GM23338 (cell line): ENCODE measurements around the gene FCGBP. TPM values are rescaled to one million over a fixed set of nuclear protein-coding genes. Genes with fewer than 3 reads are reported as not detected.
A peak's percentile ranks its signal among the peaks of the same experiment; 100 is the strongest.

Experiments used
- ATAC-seq: fragments of 200-7000 bp; cut with Tn5 transposase; 3 replicates; pipeline ENCODE4 v1.9.1; 2020
- DNase-seq: peaks from one replicate; pipeline ENCODE4 v3.0.0-alpha.2; 2015; ENCODE audit warnings: low spot score
- H2AFZ ChIP-seq: fragments of 200-600 bp; sonication (generic); 2 replicates; pipeline ENCODE4 v1.8.0; 2016; ENCODE audit warnings: antibody characterized with exemption, mild to moderate bottlenecking, moderate library complexity
- H3F3A ChIP-seq: fragments of 200-600 bp; sonication (generic); replicated peaks from 2 replicates; pipeline ENCODE4 v1.8.0; 2017; ENCODE audit warnings: antibody characterized with exemption, mixed run types, low read depth
- H3K27ac ChIP-seq: fragments of 200-600 bp; sonication (generic); 2 replicates; pipeline ENCODE4 v1.6.1; 2016; ENCODE audit warnings: low read depth
- H3K27me3 ChIP-seq: fragments of 200-600 bp; sonication (generic); 2 replicates; pipeline ENCODE4 v1.8.0; 2016; ENCODE audit warnings: mild to moderate bottlenecking, mixed run types, moderate library complexity; ENCODE audit not compliant: insufficient read depth
- H3K36me3 ChIP-seq: fragments of 200-600 bp; sonication (generic); 2 replicates; pipeline ENCODE4 v1.8.0; 2016; ENCODE audit warnings: mild to moderate bottlenecking; ENCODE audit not compliant: insufficient read depth
- H3K4me1 ChIP-seq: fragments of 200-600 bp; sonication (generic); 2 replicates; pipeline ENCODE4 v1.8.0; 2016; ENCODE audit warnings: mild to moderate bottlenecking, moderate library complexity; ENCODE audit not compliant: insufficient read depth
- H3K4me2 ChIP-seq: fragments of 200-600 bp; sonication (generic); 2 replicates; pipeline ENCODE4 v1.7.1; 2017; ENCODE audit warnings: mixed run types
- H3K4me3 ChIP-seq: fragments of 200-600 bp; sonication (generic); 2 replicates; pipeline ENCODE4 v1.6.1; 2016; ENCODE audit warnings: mixed run types
- H3K79me2 ChIP-seq: fragments of 200-600 bp; sonication (generic); replicated peaks from 2 replicates; pipeline ENCODE4 v1.8.0; 2017; ENCODE audit warnings: mild to moderate bottlenecking; ENCODE audit not compliant: insufficient read depth
- H3K9me2 ChIP-seq: fragments of 200-600 bp; sonication (generic); 2 replicates; pipeline ENCODE4 v1.8.0; 2017; ENCODE audit not compliant: insufficient read depth
- H4K20me1 ChIP-seq: fragments of 200-600 bp; sonication (generic); replicated peaks from 2 replicates; pipeline ENCODE4 v1.8.0; 2017; ENCODE audit warnings: mild to moderate bottlenecking; ENCODE audit not compliant: insufficient read depth
- H3K27ac Mint-ChIP-seq: 2 replicates; pipeline ENCODE4 v1.8.0; 2020; ENCODE audit warnings: inconsistent platforms, mild to moderate bottlenecking, moderate library complexity, mixed read lengths
- H3K27me3 Mint-ChIP-seq: 3 replicates; pipeline ENCODE4 v1.8.0; 2022; ENCODE audit warnings: low read depth, mild to moderate bottlenecking, moderate library complexity, mixed read lengths, inconsistent platforms; ENCODE audit not compliant: insufficient read depth, poor library complexity
- H3K36me3 Mint-ChIP-seq: 3 replicates; pipeline ENCODE4 v1.8.0; 2021; ENCODE audit warnings: low read depth, mild to moderate bottlenecking, inconsistent platforms, moderate library complexity, mixed read lengths
- H3K4me1 Mint-ChIP-seq: 3 replicates; pipeline ENCODE4 v1.8.0; 2020; ENCODE audit warnings: mild to moderate bottlenecking, inconsistent platforms, mixed read lengths
- H3K4me3 Mint-ChIP-seq: 3 replicates; pipeline ENCODE4 v1.8.0; 2021; ENCODE audit warnings: moderate library complexity, mild to moderate bottlenecking, inconsistent platforms, mixed read lengths
- H3K9me3 Mint-ChIP-seq: 3 replicates; pipeline ENCODE4 v1.8.0; 2020; ENCODE audit warnings: moderate library complexity, mild to moderate bottlenecking, inconsistent platforms, mixed read lengths
- EZH2 ChIP-seq: fragments of 200-600 bp; sonication (generic); IDR thresholded peaks from one replicate; pipeline ENCODE4 v1.8.0; 2017; ENCODE audit warnings: antibody characterized with exemption, mild to moderate bottlenecking, low read depth; ENCODE audit not compliant: unreplicated experiment
- EZH2phosphoT487 ChIP-seq: fragments of 200-600 bp; sonication (generic); IDR thresholded peaks from one replicate; pipeline ENCODE4 v1.8.1; 2018; ENCODE audit warnings: antibody characterized with exemption; ENCODE audit not compliant: unreplicated experiment
- JUNB ChIP-seq: IDR thresholded peaks from one replicate; pipeline ENCODE4 v1.6.1; 2016; ENCODE audit warnings: antibody characterized with exemption; ENCODE audit not compliant: unreplicated experiment
- NANOG ChIP-seq: IDR thresholded peaks from 2 replicates; pipeline ENCODE4 v1.6.1; 2016; ENCODE audit warnings: antibody characterized with exemption, borderline replicate concordance
- POLR2AphosphoS5 ChIP-seq: IDR thresholded peaks from 2 replicates; pipeline ENCODE4 v1.6.1; 2016; ENCODE audit warnings: antibody characterized with exemption, low read depth
- STAT1 ChIP-seq: IDR thresholded peaks from one replicate; pipeline ENCODE4 v1.6.1; 2016; ENCODE audit warnings: antibody characterized with exemption; ENCODE audit not compliant: unreplicated experiment
- ZNF114 ChIP-seq: fragments of 250-450 bp; sonication (Bioruptor Pico); IDR thresholded peaks from 2 replicates; pipeline ENCODE4 v1.5.0; 2020; ENCODE audit warnings: mild to moderate bottlenecking, moderate library complexity
- ZNF331 ChIP-seq: fragments of 250-450 bp; sonication (Bioruptor Pico); IDR thresholded peaks from 2 replicates; pipeline ENCODE4 v1.5.0; 2020; ENCODE audit warnings: low read depth, mild to moderate bottlenecking, moderate library complexity
- polyA plus RNA-seq: library from polyadenylated mRNA; unstranded; fragments of >200 nt; fragmentation: Nextera tagmentation; extraction: Ambion mirVana; gene quantifications from 2 replicates; pipeline ENCODE4 v1.2.1, GENCODE V29; 2016
- total RNA-seq: library from RNA; depleted of rRNA; stranded (reverse); fragments of >200 nt; shearing (Covaris generic); gene quantifications from 2 replicates; pipeline ENCODE4 v1.2.3, GENCODE V29; 2014
- TF ChIP-seq, protein P1 (sequence below), 2 experiments: fragments of 200-600 bp in 1 of 2; sonication (generic) in 1 of 2; conservative IDR thresholded peaks; 2 replicates each; pipeline versions ENCODE4 v1.5.1 to v1.6.1; 2016 to 2017; ENCODE audit warnings: antibody characterized with exemption in 2 of 2, low read depth in 2 of 2, mild to moderate bottlenecking in 2 of 2, moderate library complexity in 1 of 2
- TF ChIP-seq, protein P2 (sequence below): fragments of 250-450 bp; sonication (Bioruptor Pico); IDR thresholded peaks from 2 replicates; pipeline ENCODE4 v1.5.0; 2020; ENCODE audit warnings: mild to moderate bottlenecking, moderate library complexity
- TF ChIP-seq, protein P3 (sequence below): IDR thresholded peaks from 2 replicates; pipeline ENCODE4 v1.6.1; 2016; ENCODE audit warnings: antibody characterized with exemption

Gene FCGBP
- total and polyA plus RNA-seq, 2 experiments from 2014 or later: 0.44 to 3.6 TPM

DNA sequence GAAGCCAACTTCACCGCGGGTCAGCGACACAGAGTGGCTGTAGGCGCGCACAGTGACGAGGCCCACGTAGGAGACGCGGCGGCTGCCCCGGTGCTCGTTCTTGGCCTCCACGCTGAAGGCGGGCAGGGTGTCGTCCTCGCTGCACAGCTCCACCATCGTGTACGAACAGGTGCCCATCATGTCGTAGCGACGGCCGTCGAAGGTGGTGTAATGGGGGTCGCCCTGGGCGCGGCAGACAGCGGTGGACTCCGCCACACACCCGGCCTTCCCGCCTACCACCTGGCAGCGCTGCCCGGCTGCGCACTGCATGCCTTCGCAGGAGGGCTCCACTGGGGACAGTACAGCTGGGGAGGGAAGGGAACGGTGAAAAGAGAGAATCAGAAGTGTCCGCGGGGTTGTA is 10.0 kb downstream of the FCGBP start:
- Histone ChIP-seq H3K27ac (no peak overlapping the region), H3K4me2 (no peak overlapping the region), H4K20me1 (no peaks in the 10 kb centered on the region), H3K79me2 (no peaks in the 10 kb centered on the region), H3K36me3 (no peaks in the 10 kb centered on the region), H2AFZ (no peak overlapping the region), H3K4me3 (no peak overlapping the region), H3F3A (no peaks in the 10 kb centered on the region), H3K9me2 (no peaks in the 10 kb centered on the region), H3K4me1 (no peaks in the 10 kb centered on the region), H3K27me3 (no peaks in the 10 kb centered on the region)
- Mint-ChIP-seq H3K4me1 (peaks cover 3% of the 10 kb centered on the region; the same call in 1 of the 3 replicates), H3K27me3 (peaks cover 8% of the 10 kb centered on the region), H3K36me3 (no peaks in the 10 kb centered on the region), H3K4me3 (no peak overlapping the region), H3K9me3 (no peaks in the 10 kb centered on the region), H3K27ac (no peak overlapping the region)
- TF ChIP-seq EZH2: no peak
- TF ChIP-seq JUNB: no peak
- no peak for TF ChIP-seq ZNF114 (CRISPR knock-in tag)
- TF ChIP-seq, protein P1, sequence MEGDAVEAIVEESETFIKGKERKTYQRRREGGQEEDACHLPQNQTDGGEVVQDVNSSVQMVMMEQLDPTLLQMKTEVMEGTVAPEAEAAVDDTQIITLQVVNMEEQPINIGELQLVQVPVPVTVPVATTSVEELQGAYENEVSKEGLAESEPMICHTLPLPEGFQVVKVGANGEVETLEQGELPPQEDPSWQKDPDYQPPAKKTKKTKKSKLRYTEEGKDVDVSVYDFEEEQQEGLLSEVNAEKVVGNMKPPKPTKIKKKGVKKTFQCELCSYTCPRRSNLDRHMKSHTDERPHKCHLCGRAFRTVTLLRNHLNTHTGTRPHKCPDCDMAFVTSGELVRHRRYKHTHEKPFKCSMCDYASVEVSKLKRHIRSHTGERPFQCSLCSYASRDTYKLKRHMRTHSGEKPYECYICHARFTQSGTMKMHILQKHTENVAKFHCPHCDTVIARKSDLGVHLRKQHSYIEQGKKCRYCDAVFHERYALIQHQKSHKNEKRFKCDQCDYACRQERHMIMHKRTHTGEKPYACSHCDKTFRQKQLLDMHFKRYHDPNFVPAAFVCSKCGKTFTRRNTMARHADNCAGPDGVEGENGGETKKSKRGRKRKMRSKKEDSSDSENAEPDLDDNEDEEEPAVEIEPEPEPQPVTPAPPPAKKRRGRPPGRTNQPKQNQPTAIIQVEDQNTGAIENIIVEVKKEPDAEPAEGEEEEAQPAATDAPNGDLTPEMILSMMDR (conservative IDR thresholded peaks at IDR 0.05; ENCODE audit: low read depth in 2 of 2): no peak
- TF ChIP-seq NANOG: no peak
- TF ChIP-seq STAT1: no peak
- TF ChIP-seq, protein P2, sequence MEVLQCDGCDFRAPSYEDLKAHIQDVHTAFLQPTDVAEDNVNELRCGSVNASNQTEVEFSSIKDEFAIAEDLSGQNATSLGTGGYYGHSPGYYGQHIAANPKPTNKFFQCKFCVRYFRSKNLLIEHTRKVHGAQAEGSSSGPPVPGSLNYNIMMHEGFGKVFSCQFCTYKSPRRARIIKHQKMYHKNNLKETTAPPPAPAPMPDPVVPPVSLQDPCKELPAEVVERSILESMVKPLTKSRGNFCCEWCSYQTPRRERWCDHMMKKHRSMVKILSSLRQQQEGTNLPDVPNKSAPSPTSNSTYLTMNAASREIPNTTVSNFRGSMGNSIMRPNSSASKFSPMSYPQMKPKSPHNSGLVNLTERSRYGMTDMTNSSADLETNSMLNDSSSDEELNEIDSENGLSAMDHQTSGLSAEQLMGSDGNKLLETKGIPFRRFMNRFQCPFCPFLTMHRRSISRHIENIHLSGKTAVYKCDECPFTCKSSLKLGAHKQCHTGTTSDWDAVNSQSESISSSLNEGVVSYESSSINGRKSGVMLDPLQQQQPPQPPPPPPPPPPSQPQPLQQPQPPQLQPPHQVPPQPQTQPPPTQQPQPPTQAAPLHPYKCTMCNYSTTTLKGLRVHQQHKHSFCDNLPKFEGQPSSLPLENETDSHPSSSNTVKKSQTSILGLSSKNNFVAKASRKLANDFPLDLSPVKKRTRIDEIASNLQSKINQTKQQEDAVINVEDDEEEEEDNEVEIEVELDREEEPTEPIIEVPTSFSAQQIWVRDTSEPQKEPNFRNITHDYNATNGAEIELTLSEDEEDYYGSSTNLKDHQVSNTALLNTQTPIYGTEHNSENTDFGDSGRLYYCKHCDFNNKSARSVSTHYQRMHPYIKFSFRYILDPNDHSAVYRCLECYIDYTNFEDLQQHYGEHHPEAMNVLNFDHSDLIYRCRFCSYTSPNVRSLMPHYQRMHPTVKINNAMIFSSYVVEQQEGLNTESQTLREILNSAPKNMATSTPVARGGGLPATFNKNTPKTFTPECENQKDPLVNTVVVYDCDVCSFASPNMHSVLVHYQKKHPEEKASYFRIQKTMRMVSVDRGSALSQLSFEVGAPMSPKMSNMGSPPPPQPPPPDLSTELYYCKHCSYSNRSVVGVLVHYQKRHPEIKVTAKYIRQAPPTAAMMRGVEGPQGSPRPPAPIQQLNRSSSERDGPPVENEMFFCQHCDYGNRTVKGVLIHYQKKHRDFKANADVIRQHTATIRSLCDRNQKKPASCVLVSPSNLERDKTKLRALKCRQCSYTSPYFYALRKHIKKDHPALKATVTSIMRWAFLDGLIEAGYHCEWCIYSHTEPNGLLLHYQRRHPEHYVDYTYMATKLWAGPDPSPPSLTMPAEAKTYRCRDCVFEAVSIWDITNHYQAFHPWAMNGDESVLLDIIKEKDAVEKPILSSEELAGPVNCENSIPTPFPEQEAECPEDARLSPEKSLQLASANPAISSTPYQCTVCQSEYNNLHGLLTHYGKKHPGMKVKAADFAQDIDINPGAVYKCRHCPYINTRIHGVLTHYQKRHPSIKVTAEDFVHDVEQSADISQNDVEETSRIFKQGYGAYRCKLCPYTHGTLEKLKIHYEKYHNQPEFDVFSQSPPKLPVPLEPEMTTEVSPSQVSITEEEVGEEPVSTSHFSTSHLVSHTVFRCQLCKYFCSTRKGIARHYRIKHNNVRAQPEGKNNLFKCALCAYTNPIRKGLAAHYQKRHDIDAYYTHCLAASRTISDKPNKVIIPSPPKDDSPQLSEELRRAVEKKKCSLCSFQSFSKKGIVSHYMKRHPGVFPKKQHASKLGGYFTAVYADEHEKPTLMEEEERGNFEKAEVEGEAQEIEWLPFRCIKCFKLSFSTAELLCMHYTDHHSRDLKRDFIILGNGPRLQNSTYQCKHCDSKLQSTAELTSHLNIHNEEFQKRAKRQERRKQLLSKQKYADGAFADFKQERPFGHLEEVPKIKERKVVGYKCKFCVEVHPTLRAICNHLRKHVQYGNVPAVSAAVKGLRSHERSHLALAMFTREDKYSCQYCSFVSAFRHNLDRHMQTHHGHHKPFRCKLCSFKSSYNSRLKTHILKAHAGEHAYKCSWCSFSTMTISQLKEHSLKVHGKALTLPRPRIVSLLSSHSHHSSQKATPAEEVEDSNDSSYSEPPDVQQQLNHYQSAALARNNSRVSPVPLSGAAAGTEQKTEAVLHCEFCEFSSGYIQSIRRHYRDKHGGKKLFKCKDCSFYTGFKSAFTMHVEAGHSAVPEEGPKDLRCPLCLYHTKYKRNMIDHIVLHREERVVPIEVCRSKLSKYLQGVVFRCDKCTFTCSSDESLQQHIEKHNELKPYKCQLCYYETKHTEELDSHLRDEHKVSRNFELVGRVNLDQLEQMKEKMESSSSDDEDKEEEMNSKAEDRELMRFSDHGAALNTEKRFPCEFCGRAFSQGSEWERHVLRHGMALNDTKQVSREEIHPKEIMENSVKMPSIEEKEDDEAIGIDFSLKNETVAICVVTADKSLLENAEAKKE (CRISPR knock-in tag): no peak
- no peak for TF ChIP-seq ZNF331 (CRISPR knock-in tag)
- TF ChIP-seq POLR2AphosphoS5: no peak
- no peak for TF ChIP-seq EZH2phosphoT487
- TF ChIP-seq, protein P3, sequence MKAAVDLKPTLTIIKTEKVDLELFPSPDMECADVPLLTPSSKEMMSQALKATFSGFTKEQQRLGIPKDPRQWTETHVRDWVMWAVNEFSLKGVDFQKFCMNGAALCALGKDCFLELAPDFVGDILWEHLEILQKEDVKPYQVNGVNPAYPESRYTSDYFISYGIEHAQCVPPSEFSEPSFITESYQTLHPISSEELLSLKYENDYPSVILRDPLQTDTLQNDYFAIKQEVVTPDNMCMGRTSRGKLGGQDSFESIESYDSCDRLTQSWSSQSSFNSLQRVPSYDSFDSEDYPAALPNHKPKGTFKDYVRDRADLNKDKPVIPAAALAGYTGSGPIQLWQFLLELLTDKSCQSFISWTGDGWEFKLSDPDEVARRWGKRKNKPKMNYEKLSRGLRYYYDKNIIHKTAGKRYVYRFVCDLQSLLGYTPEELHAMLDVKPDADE: no peak
- DNase-seq (peak; percentile 13), ATAC-seq (no peak)
